Mucosa of rectum (tissue), 2 donors: ENCODE measurements around the gene TBX21.
A peak's percentile ranks its signal among the peaks of the same experiment; 100 is the strongest.
"Not testable (repeated sequence)": the region's sequence is repeated elsewhere in the genome, so short reads cannot be mapped to it uniquely, and the experiment has no call there.

Source experiments
- H3K27ac ChIP-seq, 2 donors: one replicate each; pipeline ENCODE4 v1.7.0; 2013; ENCODE audit warnings: inconsistent platforms in 2 of 2, low read depth in 2 of 2, low read length in 2 of 2
- H3K27me3 ChIP-seq, 2 donors: one replicate each; pipeline ENCODE4 v1.7.0; 2013; ENCODE audit warnings: low read length in 2 of 2; ENCODE audit not compliant: control insufficient read depth in 2 of 2, insufficient read depth in 2 of 2
- H3K36me3 ChIP-seq, 2 donors: one replicate each; pipeline ENCODE4 v1.7.0; 2013; ENCODE audit warnings: low read length in 2 of 2; ENCODE audit not compliant: control insufficient read depth in 2 of 2, insufficient read depth in 2 of 2
- H3K4me1 ChIP-seq, 2 donors: one replicate each; pipeline ENCODE4 v1.7.0; 2013; ENCODE audit warnings: low read length in 2 of 2, mild to moderate bottlenecking in 1 of 2; ENCODE audit not compliant: control insufficient read depth in 2 of 2, insufficient read depth in 2 of 2
- H3K4me3 ChIP-seq, 2 donors: one replicate each; pipeline ENCODE4 v1.7.0; 2013; ENCODE audit warnings: low read length in 2 of 2
- H3K9ac ChIP-seq, 2 donors: one replicate each; pipeline ENCODE4 v1.7.0; 2013; ENCODE audit warnings: low read length in 2 of 2, low read depth in 1 of 2, mild to moderate bottlenecking in 1 of 2
- H3K9me3 ChIP-seq, 2 donors: one replicate each; pipeline ENCODE4 v1.7.0; 2013; ENCODE audit warnings: low read length in 2 of 2; ENCODE audit not compliant: control insufficient read depth in 2 of 2
- donor health status: healthy.
- donor health status: Normal muscosa, but diverticular disease.

TBX21 gene

DNA sequence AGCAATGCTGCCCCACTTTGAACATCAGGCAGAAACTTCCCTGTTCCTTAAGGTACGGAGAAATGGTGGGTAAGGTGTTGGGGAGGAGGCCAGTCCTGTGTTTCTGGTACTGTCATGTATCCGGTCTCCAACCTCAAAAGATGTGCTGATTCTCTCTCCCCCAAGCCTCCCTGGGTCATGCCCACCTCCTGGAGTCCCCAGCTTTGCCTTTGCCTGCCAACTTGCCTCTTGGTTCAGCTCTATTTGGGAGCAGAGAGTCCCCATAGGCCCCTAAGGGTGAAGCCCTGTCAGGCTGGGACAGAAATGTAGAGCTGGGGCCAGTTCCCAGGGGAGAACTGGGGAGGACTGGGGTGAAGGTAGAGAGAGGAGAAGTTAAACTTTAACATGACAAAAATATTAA lies 1.6 kb upstream of the TBX21 start:
- H3K9me3 ChIP-seq = no peaks in the 10 kb centered on the region
- peaks cover 29 to 38% of the 10 kb centered on the region in 2 donors for H3K27me3 ChIP-seq
- no peak overlapping the region for H3K27ac ChIP-seq
- no peaks in the 10 kb centered on the region for H3K36me3 ChIP-seq
- no peak overlapping the region for H3K9ac ChIP-seq
- no peak overlapping the region for H3K4me3 ChIP-seq
- H3K4me1 ChIP-seq = peaks cover 0 to 3% of the 10 kb centered on the region in 2 donors

DNA sequence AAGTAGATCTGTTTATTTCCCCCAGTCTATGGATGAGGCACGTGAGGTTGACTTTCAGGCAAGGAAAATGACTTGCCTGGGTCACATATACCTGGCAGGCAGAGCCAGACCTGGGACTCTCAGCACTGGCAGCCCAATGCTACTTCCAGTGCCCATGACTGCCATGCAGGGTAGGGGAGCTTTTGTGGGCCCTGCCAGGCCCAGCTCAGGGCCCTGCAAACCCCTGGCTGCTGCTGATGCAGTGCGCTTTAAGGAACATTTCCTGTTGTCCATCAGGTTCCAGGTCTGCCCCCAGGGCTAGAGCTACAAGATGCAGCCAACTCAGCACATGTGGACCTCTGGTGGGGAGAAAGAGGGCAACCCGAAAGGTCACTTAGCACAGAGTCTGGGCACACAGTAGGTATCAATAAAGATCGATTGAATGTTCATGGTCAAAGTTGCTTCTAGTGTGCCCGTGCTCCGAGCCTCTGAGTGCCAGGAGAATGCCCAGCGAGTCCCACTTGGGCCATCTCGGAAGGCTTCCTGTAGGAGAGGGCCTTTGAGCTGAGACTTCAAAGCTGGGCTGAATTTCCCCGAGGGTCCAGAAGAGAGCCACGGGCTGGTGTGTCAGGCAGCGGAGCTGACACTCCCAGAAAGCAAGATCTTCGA lies 513 bp upstream of the TBX21 start:
- peaks cover 29 to 44% of the 10 kb centered on the region in 2 donors for H3K27me3 ChIP-seq
- no peaks in the 10 kb centered on the region for H3K36me3 ChIP-seq
- H3K27ac ChIP-seq = no peak overlapping the region
- H3K4me3 ChIP-seq = no peak overlapping the region
- no peak overlapping the region for H3K9ac ChIP-seq
- no peaks in the 10 kb centered on the region for H3K9me3 ChIP-seq
- H3K4me1 ChIP-seq = peaks cover 0 to 3% of the 10 kb centered on the region in 2 donors

DNA sequence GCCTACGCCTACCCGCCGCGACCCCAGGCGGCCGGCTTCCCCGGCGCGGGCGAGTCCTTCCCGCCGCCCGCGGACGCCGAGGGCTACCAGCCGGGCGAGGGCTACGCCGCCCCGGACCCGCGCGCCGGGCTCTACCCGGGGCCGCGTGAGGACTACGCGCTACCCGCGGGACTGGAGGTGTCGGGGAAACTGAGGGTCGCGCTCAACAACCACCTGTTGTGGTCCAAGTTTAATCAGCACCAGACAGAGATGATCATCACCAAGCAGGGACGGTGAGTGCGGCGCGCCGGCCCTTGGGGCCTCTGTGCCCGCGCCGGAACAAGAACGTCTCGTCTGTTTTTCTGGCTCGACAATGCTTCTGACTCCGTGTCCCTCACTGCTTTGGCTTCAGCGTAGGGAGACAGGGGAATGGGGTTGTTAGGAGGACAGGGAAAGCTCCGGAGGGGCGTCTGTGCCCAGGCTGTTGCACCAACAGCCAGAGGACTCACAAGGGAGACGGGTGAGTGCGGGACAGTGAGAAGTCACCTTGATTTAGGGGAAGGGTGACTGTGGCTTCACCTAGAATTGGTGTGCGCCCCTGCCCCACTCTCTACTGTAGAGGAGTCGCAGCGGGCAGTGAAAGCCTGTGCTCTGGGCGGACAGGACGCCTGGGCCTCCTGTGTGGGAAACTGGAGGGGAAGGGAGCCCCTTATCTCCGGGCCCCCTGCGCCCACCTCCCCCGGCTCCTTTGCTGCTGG lies 806 bp downstream of the TBX21 start:
- H3K36me3 ChIP-seq = no peaks in the 10 kb centered on the region
- H3K9ac ChIP-seq = peak overlapping the region; percentile 16 to 32
- H3K4me1 ChIP-seq = peaks cover 0 to 3% of the 10 kb centered on the region in 2 donors
- H3K9me3 ChIP-seq = no peaks in the 10 kb centered on the region
- peaks cover 29 to 44% of the 10 kb centered on the region in 2 donors for H3K27me3 ChIP-seq
- H3K27ac ChIP-seq = no peak overlapping the region
- peak overlapping the region; percentile 35 to 64 for H3K4me3 ChIP-seq

DNA sequence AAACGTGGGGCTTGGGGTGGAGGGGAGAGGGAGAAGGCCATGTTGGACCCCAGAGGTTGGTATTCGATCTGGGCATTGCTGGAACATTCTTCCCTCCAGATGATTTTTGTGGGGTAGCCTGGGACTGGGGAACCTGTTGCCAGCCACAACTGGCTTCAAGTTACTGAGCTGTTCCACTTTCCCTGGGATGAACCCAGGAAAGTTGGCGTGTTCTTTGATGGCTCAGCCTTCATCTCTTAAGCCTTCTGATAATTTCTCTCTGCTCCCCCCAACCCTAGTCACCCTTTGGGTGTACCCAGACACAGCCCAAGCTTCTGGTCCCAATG lies 2.1 kb downstream of the TBX21 start:
- Histone ChIP-seq H3K4me3 (peak overlapping the region in 1 of 2 donors; percentile 64), H3K36me3 (no peaks in the 10 kb centered on the region), H3K4me1 (peaks cover 0 to 3% of the 10 kb centered on the region in 2 donors), H3K9me3 (no peaks in the 10 kb centered on the region), H3K27me3 (peaks cover 29 to 44% of the 10 kb centered on the region in 2 donors), H3K9ac (peak overlapping the region in 1 of 2 donors; percentile 32), H3K27ac (peak overlapping the region in 1 of 2 donors; percentile 34)

DNA sequence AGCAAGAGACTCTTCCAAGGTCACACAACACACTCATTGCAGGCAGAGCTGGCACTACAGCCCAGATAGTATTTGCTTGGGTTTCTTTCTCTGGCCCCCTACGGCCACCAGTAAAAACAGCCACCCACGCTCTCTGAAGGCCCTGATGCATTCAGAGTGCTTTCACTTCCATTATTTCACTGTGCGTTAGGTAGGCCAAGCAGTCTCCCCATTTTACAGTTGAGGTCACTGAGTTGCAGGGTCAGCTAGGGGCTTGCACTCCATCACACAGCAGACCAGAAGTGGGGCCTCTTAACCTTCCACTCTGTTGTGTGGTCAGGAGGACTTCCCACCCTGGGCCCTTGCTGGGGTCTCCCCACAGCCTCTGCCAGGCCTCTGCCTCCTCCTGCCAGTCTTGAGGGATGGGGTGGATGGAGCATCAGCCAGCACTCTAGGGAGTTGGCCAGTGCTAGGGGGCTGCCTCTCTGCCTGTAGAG lies 2.5 kb downstream of the TBX21 start:
- Histone ChIP-seq H3K9me3 (no peaks in the 10 kb centered on the region), H3K27me3 (peaks cover 27 to 43% of the 10 kb centered on the region in 2 donors), H3K9ac (peak overlapping the region in 1 of 2 donors; percentile 32), H3K4me3 (peak overlapping the region in 1 of 2 donors; percentile 64), H3K27ac (peak overlapping the region in 1 of 2 donors; percentile 34), H3K4me1 (peaks cover 0 to 3% of the 10 kb centered on the region in 2 donors), H3K36me3 (no peaks in the 10 kb centered on the region)

DNA sequence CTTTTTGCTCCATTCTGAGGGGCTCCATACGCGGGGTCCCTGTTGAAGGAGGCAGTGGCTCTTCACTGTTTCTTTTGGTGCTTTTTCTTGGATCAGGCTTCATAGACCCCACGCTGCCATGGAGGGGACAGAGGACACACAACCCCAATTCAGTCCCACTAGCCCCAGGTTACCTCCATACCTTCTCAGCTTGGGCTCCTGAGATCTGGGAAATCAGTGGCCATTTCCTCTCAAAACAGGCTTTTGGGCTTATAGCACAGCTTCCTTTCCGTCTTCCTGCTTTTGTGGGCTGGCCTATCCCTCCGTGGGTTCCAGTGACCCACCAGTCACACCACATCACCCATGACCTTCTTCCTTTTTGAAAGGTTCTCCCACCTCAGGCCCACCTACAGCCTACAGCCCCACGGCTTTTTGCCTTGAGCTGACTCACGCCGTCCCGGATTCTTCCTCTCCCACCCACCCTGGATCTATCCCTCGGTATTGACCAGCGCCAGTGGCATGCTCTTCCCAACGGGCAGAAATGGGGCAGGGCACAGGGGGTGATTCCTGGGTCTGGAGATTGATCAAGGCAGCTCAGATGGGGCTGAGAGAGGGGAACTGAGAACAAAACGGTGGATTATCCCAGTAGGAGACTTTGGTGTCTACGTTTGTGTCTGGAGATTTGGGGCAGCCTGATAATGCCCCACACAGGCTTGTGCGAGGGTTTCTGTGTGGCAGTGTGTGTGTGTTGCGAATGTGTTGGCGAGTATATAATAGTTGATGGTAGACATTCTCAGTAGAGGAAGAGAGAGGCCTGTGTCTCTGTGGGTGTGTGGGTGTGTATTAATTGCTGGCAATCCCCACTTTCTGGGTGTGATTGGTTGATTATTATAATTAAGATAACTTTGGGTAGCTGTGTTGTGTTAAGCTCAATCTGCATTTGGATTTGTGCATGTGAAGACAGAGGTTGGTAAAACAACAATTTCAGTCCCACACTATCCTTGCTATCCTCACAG lies 3.8 kb downstream of the TBX21 start:
- no peaks in the 10 kb centered on the region for H3K36me3 ChIP-seq
- no peak overlapping the region for H3K4me3 ChIP-seq
- H3K9me3 ChIP-seq = no peaks in the 10 kb centered on the region
- H3K27ac ChIP-seq = no peak overlapping the region
- peaks cover 22 to 40% of the 10 kb centered on the region in 2 donors for H3K27me3 ChIP-seq
- H3K4me1 ChIP-seq = peaks cover 0 to 3% of the 10 kb centered on the region in 2 donors
- H3K9ac ChIP-seq = no peak overlapping the region

DNA sequence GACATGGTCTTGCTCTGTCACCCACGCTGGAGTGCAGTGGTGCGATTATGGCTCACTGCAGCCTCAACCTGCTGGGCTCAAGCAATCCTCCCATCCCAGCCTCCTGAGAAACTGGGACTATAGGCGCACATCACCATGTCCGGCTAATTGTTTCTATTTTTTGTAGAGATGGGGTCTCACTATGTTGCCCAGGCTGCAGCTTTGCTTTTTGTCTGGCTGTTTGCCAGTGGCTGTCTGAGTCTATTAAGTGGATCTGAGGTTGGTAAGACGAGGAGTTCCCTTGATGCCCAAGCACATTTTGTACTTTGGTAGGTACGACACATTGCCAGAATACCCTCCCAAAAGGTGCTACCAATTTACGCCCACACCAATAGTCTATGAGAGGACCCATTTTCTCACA lies 5.1 kb downstream of the TBX21 start:
- H3K4me1 ChIP-seq = peaks cover 0 to 3% of the 10 kb centered on the region in 2 donors

DNA sequence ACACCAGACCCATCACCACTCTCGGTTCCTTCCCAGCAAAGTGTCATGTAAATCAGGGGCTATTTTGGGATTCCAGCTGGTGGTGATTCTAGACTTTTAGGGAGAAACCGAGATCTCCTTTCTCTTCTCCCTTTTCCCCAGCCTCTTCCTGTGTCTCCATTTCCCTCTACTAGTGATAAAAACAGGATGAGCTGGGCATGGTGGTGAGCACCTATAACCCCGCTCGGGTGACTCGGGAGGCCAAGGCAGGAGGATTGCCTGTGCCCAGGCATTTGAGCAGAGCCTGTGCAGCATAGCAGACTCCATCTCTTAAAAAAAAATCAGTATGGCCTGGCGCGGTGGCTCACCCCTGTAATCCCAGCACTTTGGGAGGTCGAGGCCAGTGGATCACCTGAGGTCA lies 6.1 kb downstream of the TBX21 start:
- H3K4me3 ChIP-seq = no peak overlapping the region
- no peaks in the 10 kb centered on the region for H3K4me1 ChIP-seq
- no peaks in the 10 kb centered on the region for H3K9me3 ChIP-seq
- no peak overlapping the region for H3K9ac ChIP-seq
- H3K27ac ChIP-seq = no peak overlapping the region
- H3K36me3 ChIP-seq = no peaks in the 10 kb centered on the region
- peaks cover 12 to 32% of the 10 kb centered on the region in 2 donors for H3K27me3 ChIP-seq

More for the DNA sequence above, 5.1 kb downstream of the TBX21 start:
- no peak overlapping the region for H3K27ac ChIP-seq
- H3K9ac ChIP-seq = no peak overlapping the region
- H3K9me3 ChIP-seq = no peaks in the 10 kb centered on the region
- H3K36me3 ChIP-seq = no peaks in the 10 kb centered on the region
- H3K27me3 ChIP-seq = peaks cover 17 to 34% of the 10 kb centered on the region in 2 donors
- H3K4me3 ChIP-seq = no peak overlapping the region

DNA sequence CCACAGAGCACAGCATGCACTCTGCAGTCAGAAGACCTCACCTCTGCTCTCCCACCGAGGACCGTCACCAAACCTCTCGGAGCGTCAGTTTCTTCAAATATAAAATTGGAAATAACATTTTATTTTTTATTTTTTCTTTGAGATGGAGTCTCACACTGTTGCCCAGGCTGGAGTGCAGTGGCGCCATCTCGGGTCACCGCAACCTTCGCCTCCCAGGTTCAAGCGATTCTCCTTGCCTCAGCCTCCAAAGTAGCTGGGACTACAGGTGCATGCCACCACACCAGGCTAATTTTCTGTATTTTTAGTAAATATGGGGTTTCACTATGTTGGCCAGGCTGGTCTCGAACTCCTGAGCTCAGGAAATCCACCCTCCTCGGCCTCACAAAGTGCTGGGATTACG lies 6.9 kb downstream of the TBX21 start:
- H3K9ac ChIP-seq, H3K27ac ChIP-seq: not testable (repeated sequence)

More for the DNA sequence above, 6.9 kb downstream of the TBX21 start:
- peaks cover 11 to 25% of the 10 kb centered on the region in 2 donors for H3K27me3 ChIP-seq
- not testable (repeated sequence) for H3K4me3 ChIP-seq, H3K9me3 ChIP-seq, H3K36me3 ChIP-seq, H3K4me1 ChIP-seq
